ENCODE data around the gene GNAS-AS1.

Gene GNAS-AS1

GRCh38 chr20:58892141-58892931 lies 41.6 kb upstream of the GNAS-AS1 start:
- peak; percentile 14; the same call in 1 of the 2 replicates for TF ChIP-seq CTCF (IDR thresholded peaks at IDR 0.05; ENCODE audit: low read depth, low read length)

GRCh38 chr20:58891718-58892140 lies 41.0 kb upstream of the GNAS-AS1 start:
- Histone ChIP-seq H3K27ac (peak overlapping the region; percentile 99), H3K4me3 (ENCODE audit: low read depth, low read length) (peak overlapping the region; percentile 83), H3K9me3 (ENCODE audit: severe bottlenecking) (peaks cover 4% of the 10 kb centered on the region), H3K36me3 (peaks cover 26% of the 10 kb centered on the region), H3K27me3 (ENCODE audit: insufficient read depth, low read depth, severe bottlenecking) (no peaks in the 10 kb centered on the region)
- peak; percentile 39 for DNase-seq
- no peak for TF ChIP-seq CTCF (IDR thresholded peaks at IDR 0.05; ENCODE audit: low read depth, low read length)

More at GRCh38 chr20:58892141-58892931, 41.6 kb upstream of the GNAS-AS1 start:
- Histone ChIP-seq H3K27ac (peak overlapping the region; percentile 99), H3K36me3 (peaks cover 32% of the 10 kb centered on the region), H3K9me3 (ENCODE audit: severe bottlenecking) (peaks cover 4% of the 10 kb centered on the region), H3K27me3 (ENCODE audit: insufficient read depth, low read depth, severe bottlenecking) (no peaks in the 10 kb centered on the region), H3K4me3 (ENCODE audit: low read depth, low read length) (peak overlapping the region; percentile 83)
- peak; percentile 93 for DNase-seq

GRCh38 chr20:58891086-58891717 lies 40.5 kb upstream of the GNAS-AS1 start:
- peak overlapping the region; percentile 99 for H3K27ac ChIP-seq
- H3K4me3 ChIP-seq (ENCODE audit: low read depth, low read length) = peak overlapping the region; percentile 83
- no peak for TF ChIP-seq CTCF (IDR thresholded peaks at IDR 0.05; ENCODE audit: low read depth, low read length)
- peaks cover 4% of the 10 kb centered on the region for H3K9me3 ChIP-seq (ENCODE audit: severe bottlenecking)
- DNase-seq = peak; percentile 79
- no peaks in the 10 kb centered on the region for H3K27me3 ChIP-seq (ENCODE audit: insufficient read depth, low read depth, severe bottlenecking)
- H3K36me3 ChIP-seq = peaks cover 22% of the 10 kb centered on the region

- H3K27me3 ChIP-seq (ENCODE audit: insufficient read depth, low read depth, severe bottlenecking) = no peaks in the 10 kb centered on the region
- peak overlapping the region; percentile 89 for H3K27ac ChIP-seq
- peak; percentile 76 for DNase-seq
- H3K36me3 ChIP-seq = peaks cover 16% of the 10 kb centered on the region
- no peak for TF ChIP-seq CTCF (IDR thresholded peaks at IDR 0.05; ENCODE audit: low read depth, low read length)
- peak overlapping the region; percentile 41 for H3K4me3 ChIP-seq (ENCODE audit: low read depth, low read length)
- peaks cover 7% of the 10 kb centered on the region for H3K9me3 ChIP-seq (ENCODE audit: severe bottlenecking)
Observed at GRCh38 chr20:58890518-58891085, 39.9 kb upstream of the GNAS-AS1 start.

GRCh38 chr20:58889798-58890517 lies 39.3 kb upstream of the GNAS-AS1 start:
- H3K27me3 ChIP-seq (ENCODE audit: insufficient read depth, low read depth, severe bottlenecking) = no peaks in the 10 kb centered on the region
- peak overlapping the region; percentile 41 for H3K4me3 ChIP-seq (ENCODE audit: low read depth, low read length)
- no peak for DNase-seq

More at GRCh38 chr20:58889798-58890517, 39.3 kb upstream of the GNAS-AS1 start:
- TF ChIP-seq CTCF (IDR thresholded peaks at IDR 0.05; ENCODE audit: low read depth, low read length) = no peak
- Histone ChIP-seq H3K27ac (peak overlapping the region; percentile 89), H3K9me3 (ENCODE audit: severe bottlenecking) (peaks cover 8% of the 10 kb centered on the region), H3K36me3 (peaks cover 11% of the 10 kb centered on the region)

All from WERI-Rb-1 (cell line).